ENCODE results near the gene FOLR1. TPM values are rescaled to one million over a fixed set of nuclear protein-coding genes. Genes with fewer than 3 reads are reported as not detected.

Gene FOLR1
- total and polyA plus RNA-seq, 9 of the 15 experiments (the other 6 are each of a cell fraction or from before 2014, with no cell fraction given), result 0.22 to 2.3 (median 1.0) TPM

- TF ChIP-seq NRF1 (conservative IDR thresholded peaks at IDR 0.05 in 1 of 2, IDR thresholded peaks at IDR 0.05 in 1 of 2) (no peak), PHB2 (IDR thresholded peaks at IDR 0.05; ENCODE audit: low read depth) (no peak), ELF1 (tag; IDR thresholded peaks at IDR 0.05) (no peak), AFF1 (IDR thresholded peaks at IDR 0.05; ENCODE audit: low read depth in 1 of 2, partially characterized antibody in 2 of 2) (peak in 1 of 2 experiments; percentile 26), ZNF780A (CRISPR knock-in tag; IDR thresholded peaks at IDR 0.05) (no peak), HOMEZ (CRISPR knock-in tag; IDR thresholded peaks at IDR 0.05) (no peak), ZBTB7A (IDR thresholded peaks at IDR 0.05; ENCODE audit: borderline replicate concordance, control insufficient read depth, low read depth, low read length) (peak; percentile 47; the same call in 1 of the 2 replicates), ARHGAP35 (IDR thresholded peaks at IDR 0.05; ENCODE audit: partially characterized antibody) (no peak), ZNF695 (CRISPR knock-in tag; IDR thresholded peaks at IDR 0.05) (no peak), MYNN (IDR thresholded peaks at IDR 0.05) (no peak), MYNN (CRISPR knock-in tag; IDR thresholded peaks at IDR 0.05) (no peak), TSHZ1 (CRISPR knock-in tag; IDR thresholded peaks at IDR 0.05) (no peak), DPF2 (IDR thresholded peaks at IDR 0.05) (no peak), BRD9 (IDR thresholded peaks at IDR 0.05; ENCODE audit: low read depth, partially characterized antibody) (no peak), HNRNPUL1 (IDR thresholded peaks at IDR 0.05; ENCODE audit: low read length) (no peak), PKNOX1 (IDR thresholded peaks at IDR 0.05) (no peak)
Measured at GRCh38 chr11:72238040-72238450, 46.1 kb downstream of the FOLR1 start (continued).

Measured in K562 (cell line).